Suprapubic skin (tissue), 4 donors: ENCODE data around the gene OR7A10. TPM values are rescaled to one million over a fixed set of nuclear protein-coding genes. Genes with fewer than 3 reads are reported as not detected.
A peak's percentile ranks its signal among the peaks of the same experiment; 100 is the strongest.

Experiments used
- DNase-seq, 2 donors: peaks; one replicate each; pipeline ENCODE4 v3.0.0-alpha.2; 2019; ENCODE audit warnings: low spot score in 2 of 2
- H3K27ac ChIP-seq: fragments of 200-600 bp; sonication (generic); one replicate; pipeline ENCODE4 v1.5.1; 2019
- H3K27me3 ChIP-seq: fragments of 200-600 bp; sonication (generic); one replicate; pipeline ENCODE4 v1.5.1; 2019
- H3K36me3 ChIP-seq: fragments of 200-600 bp; sonication (generic); one replicate; pipeline ENCODE4 v1.5.1; 2019
- H3K4me1 ChIP-seq: fragments of 200-600 bp; sonication (generic); one replicate; pipeline ENCODE4 v1.5.1; 2019
- H3K4me3 ChIP-seq: fragments of 200-600 bp; sonication (generic); one replicate; pipeline ENCODE4 v1.5.1; 2019; ENCODE audit warnings: mild to moderate bottlenecking
- H3K9me3 ChIP-seq: fragments of 200-600 bp; sonication (generic); one replicate; pipeline ENCODE4 v1.5.1; 2019
- EP300 ChIP-seq: sonication (generic); formaldehyde crosslinking; IDR thresholded peaks from one replicate; pipeline ENCODE4 v1.6.1; 2017; ENCODE audit warnings: antibody characterized with exemption
- POLR2A ChIP-seq, 2 donors: fragments of 450-650 bp; IDR thresholded peaks; one replicate each; pipeline ENCODE4 v1.6.1; 2017; ENCODE audit warnings: antibody characterized with exemption in 2 of 2, mild to moderate bottlenecking in 2 of 2, moderate library complexity in 2 of 2
- POLR2AphosphoS5 ChIP-seq, 3 donors: sonication (generic); formaldehyde crosslinking; IDR thresholded peaks; one replicate each; pipeline ENCODE4 v1.6.1; 2017; ENCODE audit warnings: antibody characterized with exemption in 3 of 3
- WGBS: methylation state at CpG from one replicate; pipeline ENCODE4 v1.1.5; 2018; 5-methylcytosine and 5-hydroxymethylcytosine counted together
- total RNA-seq, 4 donors: library from RNA; depleted of rRNA; stranded (reverse); fragments of >200 nt; gene quantifications; one replicate each; pipeline ENCODE4 v1.1.0, GENCODE V29; 2016
- TF ChIP-seq, protein P1 (sequence below), 2 donors: fragments of 200-600 bp in 1 of 2; fragments of 450-650 bp in 1 of 2; sonication (generic) in 1 of 2; IDR thresholded peaks; one replicate each; pipeline ENCODE4 v1.5.1; 2016 to 2019; ENCODE audit warnings: antibody characterized with exemption in 2 of 2, mild to moderate bottlenecking in 1 of 2, moderate library complexity in 1 of 2

The OR7A10 gene
- total RNA-seq, 4 donors from 2014 or later, result not detected

DNA sequence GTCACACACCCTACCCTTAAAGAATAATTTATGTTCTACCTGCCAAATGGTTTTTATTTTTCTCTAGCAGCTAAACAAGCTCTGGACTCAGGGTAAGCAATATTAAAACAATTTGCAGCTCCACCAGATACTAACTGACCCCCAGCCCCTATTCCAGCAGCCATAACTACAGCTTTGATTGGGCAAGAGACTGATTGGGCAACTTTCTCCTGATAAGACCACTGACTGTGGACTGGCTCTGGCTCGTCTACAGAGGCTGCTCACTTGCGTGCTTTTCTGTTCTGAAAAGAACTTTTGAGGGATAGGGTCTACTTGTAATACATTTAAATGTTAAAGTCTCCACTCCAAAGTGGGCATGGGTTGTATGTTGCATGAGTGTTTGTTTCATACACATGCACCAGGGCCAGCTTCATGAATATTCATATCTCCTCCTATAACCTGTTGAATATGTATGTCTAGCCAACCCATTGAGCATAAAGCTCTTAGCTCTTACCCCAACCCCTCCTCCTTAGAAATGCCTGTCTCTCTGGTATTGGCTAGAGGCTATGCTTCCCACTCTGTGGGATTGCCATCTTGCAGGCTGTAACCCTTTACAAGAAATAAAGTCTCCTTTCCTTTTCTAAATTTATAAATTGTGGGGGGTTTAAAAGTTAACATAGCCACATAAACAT is 33.6 kb downstream of the OR7A10 start:
- no peak overlapping the region for H3K27ac ChIP-seq
- TF ChIP-seq EP300 (no peak), POLR2AphosphoS5 (IDR thresholded peaks at IDR 0.05) (no peak)
- TF ChIP-seq, protein P1, sequence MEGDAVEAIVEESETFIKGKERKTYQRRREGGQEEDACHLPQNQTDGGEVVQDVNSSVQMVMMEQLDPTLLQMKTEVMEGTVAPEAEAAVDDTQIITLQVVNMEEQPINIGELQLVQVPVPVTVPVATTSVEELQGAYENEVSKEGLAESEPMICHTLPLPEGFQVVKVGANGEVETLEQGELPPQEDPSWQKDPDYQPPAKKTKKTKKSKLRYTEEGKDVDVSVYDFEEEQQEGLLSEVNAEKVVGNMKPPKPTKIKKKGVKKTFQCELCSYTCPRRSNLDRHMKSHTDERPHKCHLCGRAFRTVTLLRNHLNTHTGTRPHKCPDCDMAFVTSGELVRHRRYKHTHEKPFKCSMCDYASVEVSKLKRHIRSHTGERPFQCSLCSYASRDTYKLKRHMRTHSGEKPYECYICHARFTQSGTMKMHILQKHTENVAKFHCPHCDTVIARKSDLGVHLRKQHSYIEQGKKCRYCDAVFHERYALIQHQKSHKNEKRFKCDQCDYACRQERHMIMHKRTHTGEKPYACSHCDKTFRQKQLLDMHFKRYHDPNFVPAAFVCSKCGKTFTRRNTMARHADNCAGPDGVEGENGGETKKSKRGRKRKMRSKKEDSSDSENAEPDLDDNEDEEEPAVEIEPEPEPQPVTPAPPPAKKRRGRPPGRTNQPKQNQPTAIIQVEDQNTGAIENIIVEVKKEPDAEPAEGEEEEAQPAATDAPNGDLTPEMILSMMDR (IDR thresholded peaks at IDR 0.05), result no peak
- 81% methylated on average over 2 of the region's 2 CpGs for WGBS
- H3K4me3 ChIP-seq, result no peak overlapping the region
- no peaks in the 10 kb centered on the region for H3K36me3 ChIP-seq
- no peaks in the 10 kb centered on the region for H3K27me3 ChIP-seq
- H3K9me3 ChIP-seq, result no peaks in the 10 kb centered on the region
- DNase-seq, result no peak
- no peaks in the 10 kb centered on the region for H3K4me1 ChIP-seq

DNA sequence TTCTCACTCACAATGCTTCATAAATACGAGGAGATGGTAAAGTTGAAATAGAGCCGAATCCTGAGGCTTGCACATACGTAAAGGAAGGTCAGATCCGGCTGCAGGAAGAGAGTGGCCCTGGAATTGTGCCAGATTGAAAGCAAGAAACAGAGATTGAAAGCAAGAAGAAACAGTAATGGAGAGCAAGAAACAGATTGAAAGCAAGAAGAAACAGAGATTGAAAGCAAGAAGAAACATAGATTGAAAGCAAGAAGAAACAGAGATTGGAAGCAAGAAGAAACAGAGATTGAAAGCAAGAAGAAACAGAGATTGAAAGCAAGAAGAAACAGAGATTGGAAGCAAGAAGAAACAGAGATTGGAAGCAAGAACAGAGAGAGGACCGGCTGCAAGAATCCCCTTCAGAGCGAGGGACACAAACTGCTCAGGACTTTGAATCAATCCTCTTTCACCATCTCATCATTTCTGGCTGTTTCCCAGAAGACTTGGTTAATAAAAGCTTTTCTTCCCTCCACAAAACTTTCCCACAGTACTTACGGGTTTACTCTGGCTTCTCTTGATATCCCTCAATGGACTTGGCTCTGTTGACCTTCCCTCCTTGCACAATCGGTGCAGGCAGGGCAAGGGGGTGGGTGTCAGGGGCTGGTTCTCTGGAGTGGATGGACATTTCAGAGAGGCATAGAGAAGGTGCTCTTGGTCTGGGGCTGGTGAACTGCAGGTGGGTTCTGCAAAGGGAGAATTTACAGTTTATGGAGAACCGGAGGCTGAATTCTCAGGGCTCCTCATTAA is 39.3 kb downstream of the OR7A10 start:
- no peak overlapping the region for H3K27ac ChIP-seq
- no peaks in the 10 kb centered on the region for H3K36me3 ChIP-seq
- no peaks in the 10 kb centered on the region for H3K4me1 ChIP-seq

DNA sequence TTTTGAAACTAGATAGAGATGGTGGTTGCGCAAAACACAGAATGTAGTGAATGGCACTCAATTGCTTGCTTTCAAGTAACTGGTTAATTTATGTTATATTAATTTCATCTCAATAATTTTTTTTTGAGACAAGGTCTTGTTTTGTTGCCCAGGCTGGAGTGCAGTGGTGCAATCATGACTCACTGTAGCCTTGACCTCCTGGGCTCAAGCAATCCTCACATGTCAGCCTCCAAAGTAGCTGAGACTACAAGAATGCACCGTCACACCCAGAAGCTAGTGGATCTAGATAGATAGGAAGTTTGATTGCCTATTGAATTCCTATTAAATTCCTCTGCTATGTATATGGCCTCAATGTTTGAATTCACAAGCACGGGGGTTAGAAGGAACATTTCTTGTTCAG is 44.0 kb downstream of the OR7A10 start:
- WGBS, result 77% methylated on average over 3 of the region's 3 CpGs
- TF ChIP-seq, protein P1 (IDR thresholded peaks at IDR 0.05), result no peak
- TF ChIP-seq POLR2A (IDR thresholded peaks at IDR 0.05) (no peak), EP300 (no peak), POLR2AphosphoS5 (IDR thresholded peaks at IDR 0.05) (no peak)

More for the DNA sequence above, 39.3 kb downstream of the OR7A10 start:
- H3K27me3 ChIP-seq, result no peaks in the 10 kb centered on the region
- no peaks in the 10 kb centered on the region for H3K9me3 ChIP-seq
- DNase-seq, result no peak
- WGBS, result 49% methylated on average over 9 of the region's 9 CpGs
- TF ChIP-seq, protein P1 (IDR thresholded peaks at IDR 0.05), result no peak
- TF ChIP-seq POLR2A (IDR thresholded peaks at IDR 0.05), result no peak
- TF ChIP-seq POLR2AphosphoS5 (IDR thresholded peaks at IDR 0.05), result no peak
- no peak for TF ChIP-seq EP300
- H3K4me3 ChIP-seq, result no peak overlapping the region

DNA sequence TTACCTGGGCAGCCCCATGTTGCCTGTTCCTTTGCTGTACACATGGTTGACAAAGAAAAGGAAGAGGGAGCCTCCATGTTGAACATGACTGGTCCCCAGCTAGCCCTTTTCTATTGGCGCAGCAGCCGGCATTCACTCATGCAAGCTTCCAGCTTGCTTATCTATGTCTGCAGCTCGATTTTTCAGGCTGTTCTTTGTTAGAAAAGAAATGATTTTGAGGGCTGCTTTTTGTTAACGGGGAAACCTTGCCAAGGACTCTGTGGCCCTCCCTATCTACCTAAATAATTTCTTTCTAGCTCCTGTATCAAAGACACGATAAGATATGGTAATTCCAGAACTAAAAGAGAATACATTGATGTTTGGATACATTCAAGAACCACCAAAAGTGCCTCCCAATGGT is 50.0 kb downstream of the OR7A10 start:
- no peaks in the 10 kb centered on the region for H3K27me3 ChIP-seq
- no peak overlapping the region for H3K27ac ChIP-seq
- TF ChIP-seq POLR2A (IDR thresholded peaks at IDR 0.05) (no peak), EP300 (no peak), POLR2AphosphoS5 (IDR thresholded peaks at IDR 0.05) (no peak)
- TF ChIP-seq, protein P1 (IDR thresholded peaks at IDR 0.05), result no peak
- H3K4me3 ChIP-seq, result no peak overlapping the region
- H3K4me1 ChIP-seq, result no peaks in the 10 kb centered on the region
- no peaks in the 10 kb centered on the region for H3K9me3 ChIP-seq
- WGBS, result 81% methylated on average over 5 of the region's 5 CpGs
- H3K36me3 ChIP-seq, result no peaks in the 10 kb centered on the region
- DNase-seq, result no peak

More for the DNA sequence above, 44.0 kb downstream of the OR7A10 start:
- Histone ChIP-seq H3K4me3 (no peak overlapping the region), H3K9me3 (no peaks in the 10 kb centered on the region), H3K4me1 (no peaks in the 10 kb centered on the region), H3K27me3 (no peaks in the 10 kb centered on the region), H3K36me3 (no peaks in the 10 kb centered on the region), H3K27ac (no peak overlapping the region)
- DNase-seq, result no peak

DNA sequence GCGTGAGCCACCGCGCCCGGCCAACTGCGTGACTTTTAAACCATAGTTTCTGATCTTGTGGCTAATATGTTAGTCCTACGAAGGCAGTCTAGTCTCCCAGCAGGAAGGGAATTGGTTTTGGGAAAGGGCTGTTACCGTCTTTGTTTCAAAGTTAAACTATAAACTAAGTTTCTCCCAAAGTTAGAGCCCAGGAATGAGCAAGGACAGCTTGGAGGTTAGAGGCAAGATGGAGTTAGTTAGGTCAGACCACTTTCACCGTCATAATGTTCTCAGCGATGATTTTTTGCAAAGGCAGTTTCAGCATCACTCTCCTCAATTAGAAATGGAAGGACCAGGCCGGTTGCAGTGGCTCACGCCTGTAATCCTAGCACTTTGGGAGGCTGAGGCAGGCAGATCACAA is 52.7 kb downstream of the OR7A10 start:
- no peak for TF ChIP-seq POLR2A (IDR thresholded peaks at IDR 0.05)
- TF ChIP-seq, protein P1 (IDR thresholded peaks at IDR 0.05), result no peak
- no peak for TF ChIP-seq EP300
- no peak for TF ChIP-seq POLR2AphosphoS5 (IDR thresholded peaks at IDR 0.05)
- WGBS, result 96% methylated on average over 11 of the region's 11 CpGs
- H3K4me1 ChIP-seq, result no peaks in the 10 kb centered on the region

More for the DNA sequence above, 52.7 kb downstream of the OR7A10 start:
- Histone ChIP-seq H3K36me3 (no peaks in the 10 kb centered on the region), H3K27ac (no peak overlapping the region), H3K4me3 (no peak overlapping the region), H3K9me3 (no peaks in the 10 kb centered on the region), H3K27me3 (no peaks in the 10 kb centered on the region)
- peak in 1 of 2 donors; percentile 31 for DNase-seq
